Measurements from ENCODE around the gene POLR1A. TPM values are rescaled to one million over a fixed set of nuclear protein-coding genes. Genes with fewer than 3 reads are reported as not detected.
"Not testable (repeated sequence)": the region's sequence is repeated elsewhere in the genome, so short reads cannot be mapped to it uniquely, and the experiment has no call there.

The POLR1A gene
- total and polyA plus RNA-seq, 2 donors (not counting 3 experiments of a cell fraction or from before 2014, with no cell fraction given) = 7.6 to 40.7 TPM

DNA sequence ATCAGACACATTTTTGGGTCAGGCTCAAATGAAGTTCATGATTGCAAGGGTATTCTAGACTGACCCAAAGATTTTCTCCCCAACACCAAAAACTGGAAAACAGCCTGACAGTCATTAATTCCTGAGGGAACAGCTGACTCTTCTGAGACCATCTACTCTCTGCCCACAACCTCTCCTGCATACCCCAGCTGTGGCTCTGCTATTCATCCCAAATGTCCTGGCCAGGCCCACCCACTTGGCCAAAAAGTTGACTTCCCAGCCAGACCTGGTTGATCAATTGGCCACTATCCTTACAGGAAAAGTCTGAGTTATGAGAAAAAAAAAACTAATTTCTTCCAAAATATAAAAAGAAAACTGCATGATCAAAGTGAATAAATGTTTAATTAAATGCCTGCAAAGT lies 113.1 kb downstream of the POLR1A start:
- Histone ChIP-seq H2AFZ (ENCODE audit: low read depth, low read length) (no peak overlapping the region), H3K4me3 (replicated peaks in 1 of 3; ENCODE audit: insufficient read depth in 1 of 3, low read depth in 1 of 3, low read length in 3 of 3) (no peak overlapping the region), H3K27me3 (ENCODE audit: control insufficient read depth in 2 of 2, insufficient read depth in 2 of 2, low read length in 2 of 2) (no peaks in the 10 kb centered on the region), H3K4me1 (ENCODE audit: control insufficient read depth, extremely low read depth, insufficient read depth, low read length) (no peaks in the 10 kb centered on the region), H3K9me1 (replicated peaks; ENCODE audit: control insufficient read depth, extremely low read depth, insufficient read depth, low read length) (no peaks in the 10 kb centered on the region), H3K79me2 (ENCODE audit: control insufficient read depth, insufficient read depth, low read length) (no peaks in the 10 kb centered on the region), H3K9me3 (replicated peaks; ENCODE audit: control insufficient read depth, insufficient read depth, low read length) (no peaks in the 10 kb centered on the region), H3K4me2 (ENCODE audit: insufficient read depth, low read length) (no peak overlapping the region), H3K27ac (ENCODE audit: insufficient read depth, low read depth, low read length) (no peak overlapping the region), H3K36me3 (ENCODE audit: control insufficient read depth in 2 of 2, extremely low read depth in 1 of 2, insufficient read depth in 2 of 2, low read length in 2 of 2) (no peaks in the 10 kb centered on the region), H4K20me1 (replicated peaks; ENCODE audit: control insufficient read depth, extremely low read depth, insufficient read depth, low read length) (no peaks in the 10 kb centered on the region), H3K9ac (replicated peaks; ENCODE audit: extremely low read depth, insufficient read depth, low read length) (no peak overlapping the region)
- dilution Hi-C loops (cut with MboI; ENCODE audit: extremely low pct_ligation_motif_present, low sequenced_read_pairs) (no loop called here), intact Hi-C loops (cut with micrococcal nuclease) (no loop called here)
- TF ChIP-seq POLR2AphosphoS5 (IDR thresholded peaks at IDR 0.05; ENCODE audit: insufficient read depth, low read depth, low read length) (no peak), EZH2 (IDR thresholded peaks at IDR 0.05; ENCODE audit: borderline replicate concordance, low read depth, low read length, severe bottlenecking) (no peak), FOS (IDR thresholded peaks at IDR 0.05; ENCODE audit: borderline replicate concordance, insufficient read depth, low read length) (no peak), MYC (IDR thresholded peaks at IDR 0.05; ENCODE audit: low read depth, low read length) (no peak), GATA2 (IDR thresholded peaks at IDR 0.05; ENCODE audit: insufficient read depth, insufficient read length, low read depth, low read length) (no peak), JUN (IDR thresholded peaks at IDR 0.05; ENCODE audit: borderline replicate concordance, insufficient read depth, insufficient read length, low read depth) (no peak), POLR2A (IDR thresholded peaks at IDR 0.05; ENCODE audit: low read depth, low read length) (no peak)
- TF ChIP-seq, protein P1, sequence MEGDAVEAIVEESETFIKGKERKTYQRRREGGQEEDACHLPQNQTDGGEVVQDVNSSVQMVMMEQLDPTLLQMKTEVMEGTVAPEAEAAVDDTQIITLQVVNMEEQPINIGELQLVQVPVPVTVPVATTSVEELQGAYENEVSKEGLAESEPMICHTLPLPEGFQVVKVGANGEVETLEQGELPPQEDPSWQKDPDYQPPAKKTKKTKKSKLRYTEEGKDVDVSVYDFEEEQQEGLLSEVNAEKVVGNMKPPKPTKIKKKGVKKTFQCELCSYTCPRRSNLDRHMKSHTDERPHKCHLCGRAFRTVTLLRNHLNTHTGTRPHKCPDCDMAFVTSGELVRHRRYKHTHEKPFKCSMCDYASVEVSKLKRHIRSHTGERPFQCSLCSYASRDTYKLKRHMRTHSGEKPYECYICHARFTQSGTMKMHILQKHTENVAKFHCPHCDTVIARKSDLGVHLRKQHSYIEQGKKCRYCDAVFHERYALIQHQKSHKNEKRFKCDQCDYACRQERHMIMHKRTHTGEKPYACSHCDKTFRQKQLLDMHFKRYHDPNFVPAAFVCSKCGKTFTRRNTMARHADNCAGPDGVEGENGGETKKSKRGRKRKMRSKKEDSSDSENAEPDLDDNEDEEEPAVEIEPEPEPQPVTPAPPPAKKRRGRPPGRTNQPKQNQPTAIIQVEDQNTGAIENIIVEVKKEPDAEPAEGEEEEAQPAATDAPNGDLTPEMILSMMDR (IDR thresholded peaks at IDR 0.05; ENCODE audit: extremely low read depth in 1 of 2, insufficient read depth in 1 of 2, low read depth in 1 of 2, low read length in 2 of 2) = no peak
- TF ChIP-seq, protein P2, sequence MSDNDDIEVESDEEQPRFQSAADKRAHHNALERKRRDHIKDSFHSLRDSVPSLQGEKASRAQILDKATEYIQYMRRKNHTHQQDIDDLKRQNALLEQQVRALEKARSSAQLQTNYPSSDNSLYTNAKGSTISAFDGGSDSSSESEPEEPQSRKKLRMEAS (IDR thresholded peaks at IDR 0.05; ENCODE audit: insufficient read depth, insufficient read length) = no peak
- POLR2A ChIA-PET = no interaction called here
- DNase-seq (ENCODE audit: low read depth, low spot score) (no peak), FAIRE-seq (no peak)
- CTCF ChIA-PET = interaction anchor here (0.6 to 1.8 kb wide), 2 partner anchors 165 to 283 kb away, joined by 3 to 9 read pairs; no protein-coding TSS in a partner anchor
- no TSS peak for BruUV-seq (replicated peaks)

DNA sequence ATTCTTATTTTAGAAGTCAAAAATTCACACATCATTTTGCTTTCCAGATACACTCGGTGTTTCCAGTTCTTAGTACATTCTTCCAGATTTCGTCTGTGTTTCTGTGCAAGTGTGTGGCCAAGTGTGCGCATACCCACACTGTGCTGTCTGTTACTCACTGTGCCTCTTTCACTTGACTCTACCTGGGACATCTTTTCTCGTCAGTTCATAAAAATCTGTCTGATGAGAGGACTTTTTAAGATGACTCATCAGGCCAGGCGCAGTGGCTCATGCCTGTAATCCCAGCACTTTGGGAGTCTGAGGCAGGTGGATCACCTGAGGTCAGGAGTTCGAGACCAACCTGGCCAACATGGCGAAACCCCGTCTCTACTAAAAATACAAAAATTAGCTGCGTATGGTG lies 113.6 kb downstream of the POLR1A start:
- POLR2A ChIA-PET; H2AFZ ChIP-seq (ENCODE audit: low read depth, low read length); H3K9me3 ChIP-seq (replicated peaks; ENCODE audit: control insufficient read depth, insufficient read depth, low read length); H4K20me1 ChIP-seq (replicated peaks; ENCODE audit: control insufficient read depth, extremely low read depth, insufficient read depth, low read length); FAIRE-seq; H3K4me3 ChIP-seq (replicated peaks in 1 of 3; ENCODE audit: insufficient read depth in 1 of 3, low read depth in 1 of 3, low read length in 3 of 3); H3K9me1 ChIP-seq (replicated peaks; ENCODE audit: control insufficient read depth, extremely low read depth, insufficient read depth, low read length); dilution Hi-C loops (cut with MboI; ENCODE audit: extremely low pct_ligation_motif_present, low sequenced_read_pairs); intact Hi-C loops (cut with micrococcal nuclease); H3K4me1 ChIP-seq (ENCODE audit: control insufficient read depth, extremely low read depth, insufficient read depth, low read length); H3K27ac ChIP-seq (ENCODE audit: insufficient read depth, low read depth, low read length); H3K79me2 ChIP-seq (ENCODE audit: control insufficient read depth, insufficient read depth, low read length); BruUV-seq (replicated peaks); H3K4me2 ChIP-seq (ENCODE audit: insufficient read depth, low read length); H3K9ac ChIP-seq (replicated peaks; ENCODE audit: extremely low read depth, insufficient read depth, low read length); H3K27me3 ChIP-seq (ENCODE audit: control insufficient read depth in 2 of 2, insufficient read depth in 2 of 2, low read length in 2 of 2); DNase-seq (ENCODE audit: low read depth, low spot score); H3K36me3 ChIP-seq (ENCODE audit: control insufficient read depth in 2 of 2, extremely low read depth in 1 of 2, insufficient read depth in 2 of 2, low read length in 2 of 2): not testable (repeated sequence)
- CTCF ChIA-PET = interaction anchor here (0.6 kb wide), 1 partner anchor 283 kb away, joined by 3 read pairs; no protein-coding TSS in a partner anchor

Measured in endothelial cell of umbilical vein (primary cell).